KOPT-K1 (cell line): ENCODE measurements around the gene SPOCK2.

Experiments
- H3K27ac ChIP-seq: fragments of 200-600 bp; sonication (generic); 2 replicates; pipeline ENCODE4 v1.5.1; 2016; ENCODE audit warnings: antibody characterized with exemption, mild to moderate bottlenecking, low read depth, low read length; ENCODE audit not compliant: poor library complexity, severe bottlenecking
- H3K36me3 ChIP-seq: fragments of 200-600 bp; sonication (generic); 2 replicates; pipeline ENCODE4 v1.5.1; 2017; ENCODE audit warnings: antibody characterized with exemption, mild to moderate bottlenecking, low read length, moderate library complexity; ENCODE audit not compliant: insufficient read depth
- H3K9me3 ChIP-seq: fragments of 200-600 bp; sonication (generic); 2 replicates; pipeline ENCODE4 v1.5.1; 2017; ENCODE audit warnings: antibody characterized with exemption, low read length, mild to moderate bottlenecking; ENCODE audit not compliant: insufficient read depth, poor library complexity, severe bottlenecking

The SPOCK2 gene

DNA sequence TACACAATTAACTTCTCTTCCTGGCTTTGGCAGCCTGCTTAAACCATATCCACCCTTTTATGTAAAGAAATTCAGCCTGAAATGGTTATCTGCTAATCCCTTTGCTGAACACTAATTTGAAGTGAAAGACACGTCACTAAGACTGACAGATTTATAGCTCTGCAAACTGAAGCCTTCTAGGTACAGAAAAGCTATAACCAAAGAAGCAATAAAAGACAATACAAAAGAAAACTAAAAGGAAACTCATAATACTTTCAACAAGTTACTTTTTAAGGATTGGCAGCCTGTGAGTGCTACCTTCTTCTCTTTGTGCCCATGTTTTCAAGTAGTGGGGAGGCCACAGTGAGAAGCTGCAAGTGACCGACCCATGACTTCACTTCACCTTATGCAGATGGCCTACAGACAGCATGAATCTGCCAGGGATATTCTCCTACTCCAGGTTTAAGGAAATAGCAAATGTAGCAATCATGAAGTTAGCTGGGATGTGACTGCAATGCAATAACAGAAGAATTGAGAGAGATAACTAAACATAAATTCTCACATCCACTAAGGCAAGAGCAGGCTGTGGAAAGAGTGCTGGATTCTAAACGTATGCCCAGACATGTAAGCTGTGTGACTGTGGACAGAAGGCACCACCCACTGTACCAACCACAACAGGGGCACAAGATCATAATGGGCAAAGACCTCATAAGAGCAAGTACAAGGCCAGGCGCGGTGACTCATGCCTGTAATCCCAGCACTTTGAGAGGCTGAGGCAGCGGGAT lies 10.7 kb upstream of the SPOCK2 start:
- no peak overlapping the region for H3K27ac ChIP-seq
- H3K36me3 ChIP-seq = peaks cover 50% of the 10 kb centered on the region; the same call in 1 of the 2 replicates
- no peaks in the 10 kb centered on the region for H3K9me3 ChIP-seq

DNA sequence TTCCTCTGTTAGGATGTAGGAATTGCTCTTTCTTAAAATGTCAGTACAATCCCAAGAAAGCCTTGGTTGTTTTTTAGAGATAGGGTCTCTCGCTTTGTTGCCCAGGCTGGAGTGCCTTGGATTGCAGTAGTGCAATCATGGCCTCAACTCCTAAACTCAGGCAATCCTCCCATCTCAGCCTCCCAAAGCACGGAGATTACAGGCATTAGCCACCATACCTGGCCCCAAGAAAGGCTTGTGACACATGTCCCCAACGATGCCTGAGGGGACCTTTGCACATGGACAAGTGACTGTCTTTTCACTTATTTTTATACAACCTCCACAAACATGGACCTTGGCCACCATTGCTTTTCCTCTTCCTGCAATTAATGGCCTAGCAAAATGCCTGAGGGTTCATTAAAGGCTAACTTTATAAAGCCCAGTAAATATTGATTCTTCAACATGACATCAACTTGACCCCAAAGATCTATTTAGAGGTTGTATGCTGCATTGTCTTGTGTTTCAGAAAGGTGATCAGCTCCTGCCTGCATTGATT lies 10.0 kb upstream of the SPOCK2 start:
- Histone ChIP-seq H3K36me3 (peaks cover 50% of the 10 kb centered on the region; the same call in 1 of the 2 replicates), H3K27ac (no peak overlapping the region), H3K9me3 (no peaks in the 10 kb centered on the region)

DNA sequence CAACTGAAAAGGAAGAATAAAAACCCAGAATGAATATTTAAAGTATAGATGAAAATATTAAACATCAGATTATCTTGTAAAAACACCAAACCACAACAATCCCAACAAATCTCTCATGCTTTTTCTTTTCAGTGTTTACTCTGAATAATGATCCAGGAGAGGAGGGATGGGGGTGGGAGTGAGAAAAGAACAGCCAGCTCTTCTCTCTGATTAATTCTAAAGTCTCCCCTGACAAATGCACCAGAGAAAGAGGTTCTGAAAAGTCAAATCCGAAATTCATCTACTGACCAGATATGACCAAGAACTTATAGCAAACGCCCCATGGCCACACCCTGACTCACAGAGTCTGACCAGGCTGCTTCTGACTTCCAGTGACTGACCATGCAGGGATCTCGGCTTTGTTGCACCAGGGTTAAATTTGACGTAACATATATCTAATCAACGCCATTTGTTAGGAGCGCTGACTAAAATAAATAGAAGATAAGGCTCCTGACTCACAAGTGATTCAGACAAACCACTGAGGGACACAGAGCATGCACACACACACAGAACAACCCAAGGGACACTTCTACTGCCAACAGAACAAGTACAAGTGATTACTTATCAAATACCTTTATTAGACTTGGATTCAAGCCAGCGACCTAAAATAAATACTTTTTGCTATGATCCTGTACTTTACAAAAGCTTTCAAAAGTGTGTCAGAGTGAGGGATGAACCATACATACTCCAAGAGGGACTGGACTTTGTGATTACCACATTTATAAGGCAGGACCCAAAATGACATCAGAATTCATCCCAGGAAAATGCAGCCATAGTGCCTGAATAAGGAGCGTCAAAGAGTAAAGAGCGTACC lies 9.3 kb upstream of the SPOCK2 start:
- Histone ChIP-seq H3K27ac (no peak overlapping the region), H3K36me3 (peaks cover 49% of the 10 kb centered on the region; the same call in 1 of the 2 replicates), H3K9me3 (no peaks in the 10 kb centered on the region)

DNA sequence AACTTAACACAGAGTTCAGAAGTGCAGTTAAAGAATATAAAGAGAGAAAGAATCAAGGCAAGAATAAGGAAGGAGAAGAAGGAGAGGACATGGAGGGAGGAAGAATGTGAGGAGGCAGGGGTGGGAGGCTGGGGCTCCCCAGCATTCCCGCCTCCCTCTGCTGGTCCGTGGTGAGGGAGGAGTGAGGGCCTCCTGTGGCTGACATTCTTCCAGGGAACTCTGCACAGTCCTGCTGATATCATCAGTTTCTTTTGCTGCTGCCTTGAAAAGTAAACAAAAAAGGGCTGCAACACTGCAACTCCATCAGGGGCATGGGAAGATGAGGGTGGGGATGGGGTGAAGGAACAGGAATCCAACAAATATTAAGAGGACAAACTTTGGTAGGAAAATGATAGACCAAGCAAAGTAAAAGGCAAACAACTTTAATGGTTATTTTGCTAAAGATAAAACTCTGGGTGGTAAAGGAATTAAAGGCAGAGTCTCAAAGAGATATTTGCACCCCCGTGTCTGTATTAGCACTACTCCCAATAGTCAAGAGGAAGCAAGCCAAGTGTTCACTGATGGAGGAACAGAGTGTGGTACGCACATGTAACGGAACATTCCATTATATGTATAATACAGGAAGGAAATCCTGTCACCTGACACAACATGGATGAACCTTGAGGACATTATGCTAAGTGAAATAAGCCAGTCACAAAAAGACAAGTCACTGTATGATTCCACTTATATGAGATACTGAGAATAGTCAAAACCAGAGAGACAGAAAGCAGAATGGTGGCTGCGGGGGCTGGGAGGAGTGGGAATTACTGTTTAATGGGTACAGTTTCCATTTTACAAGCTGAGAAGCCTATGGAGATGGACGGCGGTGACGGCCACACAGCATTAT lies 8.0 kb upstream of the SPOCK2 start:
- Histone ChIP-seq H3K36me3 (peaks cover 36% of the 10 kb centered on the region; the same call in 1 of the 2 replicates), H3K27ac (no peak overlapping the region), H3K9me3 (no peaks in the 10 kb centered on the region)

DNA sequence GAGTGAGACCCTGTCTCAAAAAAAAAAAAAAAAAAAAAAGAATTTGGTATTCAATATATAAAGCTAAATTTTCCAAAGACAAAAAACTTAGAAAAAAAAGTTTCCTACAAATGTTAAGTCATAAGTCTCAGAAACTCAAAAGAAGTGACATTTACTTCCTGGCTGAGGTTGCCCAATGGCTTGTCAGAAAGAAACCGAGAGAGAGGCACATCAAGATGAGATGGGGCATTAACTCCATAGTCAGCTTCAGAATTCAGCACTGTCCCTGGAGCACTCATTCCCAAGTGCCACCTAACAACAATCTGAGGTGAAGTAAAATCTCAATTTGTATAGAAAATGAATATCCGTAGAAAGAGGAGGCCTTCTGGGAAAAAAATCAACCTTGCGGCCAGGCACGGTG lies 6.8 kb upstream of the SPOCK2 start:
- Histone ChIP-seq H3K27ac (no peak overlapping the region), H3K9me3 (no peaks in the 10 kb centered on the region), H3K36me3 (peaks cover 26% of the 10 kb centered on the region; the same call in 1 of the 2 replicates)

DNA sequence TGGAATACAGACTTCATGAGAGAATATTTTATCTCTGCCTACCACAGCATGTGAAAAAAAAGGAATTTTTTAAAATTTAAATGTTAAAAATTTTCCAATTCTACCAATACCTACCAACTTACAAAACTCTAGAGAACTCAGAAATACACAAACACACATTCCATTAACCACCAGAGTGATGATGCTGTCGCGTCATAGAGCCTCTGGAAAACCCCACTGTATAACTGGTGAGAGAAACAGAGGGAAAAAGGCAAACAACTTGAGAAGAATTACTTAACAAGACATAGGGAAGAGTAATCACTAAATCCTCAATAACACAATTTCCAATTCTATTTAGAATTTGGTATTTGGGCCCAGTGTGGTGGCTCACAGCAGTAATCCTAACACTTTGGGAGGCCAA lies 6.2 kb upstream of the SPOCK2 start:
- Histone ChIP-seq H3K27ac (no peak overlapping the region), H3K36me3 (peaks cover 25% of the 10 kb centered on the region; the same call in 1 of the 2 replicates), H3K9me3 (no peaks in the 10 kb centered on the region)

DNA sequence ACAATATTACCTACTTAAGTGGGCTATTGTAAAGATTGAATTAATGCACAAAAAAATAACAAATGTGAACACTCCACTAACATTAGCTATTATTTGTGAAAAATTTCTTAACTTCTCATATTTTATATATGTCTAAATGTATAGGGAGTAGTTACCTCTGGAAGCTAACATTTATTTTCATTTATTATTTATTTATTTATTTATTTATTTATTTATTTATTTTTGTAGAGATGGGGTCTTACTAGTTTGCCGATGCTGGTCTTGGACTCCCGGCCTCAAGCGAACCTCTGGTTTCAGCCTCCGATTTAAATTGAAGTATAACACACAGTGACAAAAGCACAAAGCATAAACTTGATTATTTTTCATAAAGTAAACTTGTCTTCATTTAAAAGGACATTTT lies 5.1 kb upstream of the SPOCK2 start:
- H3K36me3 ChIP-seq = peaks cover 23% of the 10 kb centered on the region; the same call in 1 of the 2 replicates

DNA sequence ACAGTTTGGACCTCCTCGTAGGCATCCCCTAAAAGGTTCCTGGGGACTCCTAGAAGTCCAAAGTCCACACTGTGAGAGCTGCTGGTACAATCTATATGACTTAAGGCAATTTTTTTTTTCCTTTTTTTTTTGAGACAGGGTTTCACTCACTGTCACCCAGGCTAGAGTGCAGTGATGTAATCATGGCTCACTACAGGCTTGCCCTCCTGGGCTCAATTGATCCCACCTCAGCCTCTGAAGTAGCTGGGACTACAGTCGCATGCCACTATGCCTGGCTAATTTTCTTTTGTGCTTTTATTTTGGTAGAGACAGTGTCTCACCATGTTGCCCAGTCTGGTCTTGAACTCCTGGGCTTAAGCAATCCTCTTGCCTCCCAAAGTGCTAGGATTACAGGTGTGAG lies 4.6 kb upstream of the SPOCK2 start:
- Histone ChIP-seq H3K36me3 (peaks cover 18% of the 10 kb centered on the region; the same call in 1 of the 2 replicates), H3K9me3 (no peaks in the 10 kb centered on the region), H3K27ac (no peak overlapping the region)

More for the DNA sequence above, 5.1 kb upstream of the SPOCK2 start:
- Histone ChIP-seq H3K9me3 (no peaks in the 10 kb centered on the region), H3K27ac (no peak overlapping the region)

DNA sequence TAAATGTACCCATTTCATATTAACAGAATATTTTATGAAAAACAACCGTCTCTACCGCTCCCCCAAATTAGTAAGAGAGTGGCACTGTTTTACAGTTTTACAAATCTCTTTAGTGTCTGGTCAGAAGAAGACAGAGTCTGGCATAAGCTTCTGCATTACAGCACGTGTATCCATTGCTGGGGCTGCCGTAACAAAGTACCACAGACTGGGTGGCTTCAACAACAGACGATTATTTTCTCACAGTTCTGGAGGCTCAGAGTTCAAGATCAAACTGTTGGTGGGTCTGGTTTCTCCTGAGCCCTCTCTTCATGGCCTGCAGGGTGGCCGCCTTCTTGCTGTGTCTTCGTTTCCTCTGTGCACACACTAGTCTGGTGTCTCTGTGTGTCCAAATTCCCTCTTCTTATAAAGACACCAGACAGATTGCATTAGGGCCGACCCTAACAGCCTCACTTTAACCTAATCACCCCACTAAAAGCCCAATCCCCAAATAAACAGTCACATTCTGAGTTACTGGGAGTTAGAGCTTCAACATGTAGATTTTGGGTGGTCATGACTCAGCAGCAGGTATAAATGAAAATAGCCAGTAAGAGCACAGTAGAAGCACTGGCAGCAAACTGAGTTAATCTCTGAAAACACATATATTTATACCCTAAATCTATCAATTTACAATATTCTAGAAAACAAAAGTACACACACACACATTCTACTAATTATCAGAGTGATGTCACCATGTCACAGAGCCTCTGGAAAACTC lies 4.0 kb upstream of the SPOCK2 start:
- Histone ChIP-seq H3K9me3 (no peaks in the 10 kb centered on the region), H3K36me3 (peaks cover 17% of the 10 kb centered on the region; the same call in 1 of the 2 replicates), H3K27ac (no peak overlapping the region)

DNA sequence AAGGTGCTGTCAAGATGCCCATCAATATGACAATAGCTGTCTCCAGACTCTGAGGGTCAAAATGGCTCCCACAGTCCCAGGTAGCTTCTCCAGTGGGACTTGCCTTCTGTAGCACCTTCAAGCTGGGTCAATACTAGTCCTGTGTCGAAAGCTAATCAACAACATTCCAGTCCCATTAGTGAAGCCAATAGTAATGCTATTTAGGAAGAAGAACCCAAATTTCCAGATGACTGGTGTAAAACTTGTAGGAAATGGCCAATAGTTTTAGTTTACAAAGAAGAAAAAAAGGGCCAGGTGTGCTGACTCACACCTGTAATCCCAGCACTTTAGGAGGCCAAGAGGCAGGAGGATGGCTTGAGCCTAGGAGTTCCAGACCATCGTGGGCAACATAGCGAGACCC lies 2.0 kb upstream of the SPOCK2 start:
- Histone ChIP-seq H3K36me3 (no peaks in the 10 kb centered on the region), H3K27ac (no peak overlapping the region), H3K9me3 (no peaks in the 10 kb centered on the region)

DNA sequence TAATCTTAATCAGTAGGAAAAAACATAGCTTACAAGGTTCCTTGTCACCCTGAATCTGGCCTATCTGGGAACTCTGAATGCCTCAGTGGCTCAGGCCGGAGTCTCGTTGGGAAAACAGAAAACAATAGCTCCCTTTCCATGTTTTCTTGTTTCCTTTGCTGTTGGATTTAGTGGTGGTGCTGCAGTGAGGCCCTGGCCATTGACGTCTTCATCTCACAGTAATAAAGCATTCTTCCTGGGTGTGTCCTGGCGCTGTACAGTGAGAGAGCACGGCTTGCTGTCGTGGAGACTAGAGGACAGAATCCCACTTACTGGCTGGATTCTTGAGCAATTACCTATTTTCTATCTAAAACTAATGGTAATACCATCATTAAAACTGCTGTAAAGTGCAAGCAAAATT lies 1.3 kb upstream of the SPOCK2 start:
- H3K27ac ChIP-seq = no peak overlapping the region
- H3K36me3 ChIP-seq = no peaks in the 10 kb centered on the region
- no peaks in the 10 kb centered on the region for H3K9me3 ChIP-seq

DNA sequence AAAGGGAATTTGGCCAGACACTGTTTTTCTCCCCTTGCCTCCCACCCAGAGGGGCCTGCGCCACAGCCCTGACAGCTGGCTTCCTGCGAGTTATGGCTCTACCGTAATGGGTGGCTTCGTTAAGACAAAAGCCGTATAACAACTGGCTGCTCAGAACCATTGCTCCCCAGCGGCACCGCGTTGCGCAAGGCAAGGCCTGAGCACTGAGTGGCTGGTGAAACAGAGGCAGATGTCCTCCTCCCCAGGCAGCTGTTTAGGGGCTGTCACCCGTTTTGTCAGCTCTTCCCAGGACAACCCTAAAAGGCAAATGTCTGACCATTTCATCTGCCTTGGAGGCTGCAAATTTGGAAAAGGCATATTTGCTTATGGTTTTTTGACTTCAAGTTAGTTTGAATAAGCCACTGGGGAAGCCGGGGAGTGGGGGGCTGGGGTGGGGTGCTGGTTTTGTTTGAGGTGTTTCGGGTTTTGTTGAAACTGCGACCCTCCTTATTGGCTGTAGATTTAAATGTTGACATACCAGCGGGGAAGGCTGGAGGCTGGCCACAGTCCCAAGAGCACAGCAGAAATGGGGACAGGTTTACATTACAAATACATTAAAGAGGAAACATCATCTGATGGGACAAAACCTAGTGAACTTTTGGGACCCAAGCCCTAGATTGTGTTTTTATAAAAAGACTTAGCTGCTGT lies 681 bp upstream of the SPOCK2 start:
- H3K27ac ChIP-seq = no peak overlapping the region
- no peaks in the 10 kb centered on the region for H3K36me3 ChIP-seq
- H3K9me3 ChIP-seq = no peaks in the 10 kb centered on the region

DNA sequence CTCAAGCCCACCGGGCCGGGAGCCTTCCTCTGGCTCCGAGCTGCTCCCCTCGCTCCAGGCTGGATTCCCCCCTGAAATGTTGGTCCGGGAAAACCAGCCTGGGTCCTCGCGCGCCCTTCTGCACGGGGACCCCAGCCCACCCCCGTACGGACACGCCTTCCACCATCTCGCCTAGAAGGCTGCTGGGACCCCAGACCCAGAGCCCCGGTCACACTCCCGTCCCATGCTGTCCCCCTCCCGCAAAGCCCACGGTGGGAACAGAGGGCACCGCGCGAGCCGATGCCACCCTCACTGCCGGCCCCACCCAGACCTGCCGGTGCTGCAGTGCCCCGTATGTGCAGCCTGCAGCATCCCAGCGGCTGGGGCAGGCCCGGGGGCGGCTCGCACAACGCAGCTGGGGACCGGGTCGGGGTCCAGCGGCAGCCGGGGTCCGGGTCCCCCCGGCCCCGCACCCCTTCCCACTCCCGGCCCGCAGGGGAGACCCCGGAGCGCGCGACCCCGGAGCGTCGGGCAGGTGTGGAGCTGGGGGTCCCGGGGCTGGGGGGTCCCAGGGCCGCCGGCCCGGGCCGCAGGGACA lies 871 bp downstream of the SPOCK2 start:
- no peaks in the 10 kb centered on the region for H3K36me3 ChIP-seq
- H3K27ac ChIP-seq = no peak overlapping the region
- H3K9me3 ChIP-seq = no peaks in the 10 kb centered on the region
